Panc1 (cell line): ENCODE measurements around the gene PLXNA2.

Source experiments
- CTCF ChIP-seq: fragments of 450-650 bp; IDR thresholded peaks from 2 replicates; pipeline ENCODE4 v1.5.1; 2017; ENCODE audit warnings: mild to moderate bottlenecking
- POLR2AphosphoS5 ChIP-seq: IDR thresholded peaks from 2 replicates; pipeline ENCODE4 v1.6.1; 2012; ENCODE audit warnings: mild to moderate bottlenecking, low read depth, low read length, moderate library complexity
- REST ChIP-seq, 2 experiments: IDR thresholded peaks; 2 replicates each; pipeline ENCODE4 v1.6.1; 2011 to 2012; ENCODE audit warnings: low read depth in 2 of 2, control low read depth in 1 of 2, low read length in 1 of 2, mild to moderate bottlenecking in 1 of 2, moderate library complexity in 1 of 2; ENCODE audit not compliant: insufficient read depth in 1 of 2
- SIN3A ChIP-seq: IDR thresholded peaks from 2 replicates; pipeline ENCODE4 v1.6.1; 2012; ENCODE audit warnings: low read depth, mild to moderate bottlenecking, low read length, moderate library complexity, borderline replicate concordance; ENCODE audit not compliant: insufficient read depth
- TCF7L2 ChIP-seq: IDR thresholded peaks from 2 replicates; pipeline ENCODE4 v1.6.1; 2011; ENCODE audit warnings: mild to moderate bottlenecking, low read depth, low read length, inconsistent platforms

GRCh38 chr1:208192995-208193394 is 51.2 kb downstream of the PLXNA2 start:
- no peak for TF ChIP-seq CTCF
- TF ChIP-seq REST (IDR thresholded peaks at IDR 0.05; ENCODE audit: insufficient read depth in 1 of 2, low read depth in 2 of 2, low read length in 1 of 2), result no peak
- TF ChIP-seq POLR2AphosphoS5, result no peak
- TF ChIP-seq TCF7L2, result no peak
- TF ChIP-seq SIN3A, result no peak
